H9 (cell line): ENCODE data around the gene TAS2R30. TPM values are rescaled to one million over a fixed set of nuclear protein-coding genes. Genes with fewer than 3 reads are reported as not detected.

ENCODE experiments used
- DNase-seq: peaks from one replicate; pipeline ENCODE4 v3.0.0-alpha.2; 2017
- H2AFZ ChIP-seq: one replicate; pipeline ENCODE4 v1.6.1; 2013; ENCODE audit warnings: mild to moderate bottlenecking, low read length, control low read depth, moderate library complexity
- H2AK5ac ChIP-seq: 2 replicates; pipeline ENCODE4 v1.6.1; 2013; ENCODE audit warnings: low read length, control low read depth, mixed read lengths; ENCODE audit not compliant: insufficient read length
- H2BK120ac ChIP-seq: one replicate; pipeline ENCODE4 v1.6.1; 2013; ENCODE audit warnings: low read depth, mild to moderate bottlenecking, low read length, control low read depth, inconsistent platforms; ENCODE audit not compliant: poor library complexity, severe bottlenecking
- H2BK12ac ChIP-seq: 2 replicates; pipeline ENCODE4 v1.6.1; 2013; ENCODE audit warnings: low read length, control low read depth, mixed read lengths, low read depth; ENCODE audit not compliant: insufficient read length
- H2BK15ac ChIP-seq: 2 replicates; pipeline ENCODE4 v1.6.1; 2013; ENCODE audit warnings: low read depth, low read length, control low read depth
- H2BK20ac ChIP-seq: one replicate; pipeline ENCODE4 v1.6.1; 2013; ENCODE audit warnings: low read depth, mild to moderate bottlenecking, low read length, control low read depth, inconsistent platforms; ENCODE audit not compliant: poor library complexity, severe bottlenecking
- H2BK5ac ChIP-seq: 2 replicates; pipeline ENCODE4 v1.6.1; 2013; ENCODE audit warnings: low read length, control low read depth, mixed read lengths; ENCODE audit not compliant: insufficient read length
- H3K14ac ChIP-seq: 2 replicates; pipeline ENCODE4 v1.6.1; 2013; ENCODE audit warnings: low read length, control low read depth; ENCODE audit not compliant: insufficient read depth
- H3K18ac ChIP-seq: 2 replicates; pipeline ENCODE4 v1.6.1; 2013; ENCODE audit warnings: low read depth, mild to moderate bottlenecking, mixed read lengths, low read length, control low read depth; ENCODE audit not compliant: insufficient read length
- H3K23ac ChIP-seq: 2 replicates; pipeline ENCODE4 v1.6.1; 2013; ENCODE audit warnings: low read length, control low read depth, mixed read lengths, low read depth; ENCODE audit not compliant: insufficient read length
- H3K23me2 ChIP-seq: 2 replicates; pipeline ENCODE4 v1.6.1; 2013; ENCODE audit warnings: low read depth, mild to moderate bottlenecking, mixed read lengths, low read length, control low read depth; ENCODE audit not compliant: insufficient read length, poor library complexity, severe bottlenecking
- H3K27ac ChIP-seq: 2 replicates; pipeline ENCODE4 v1.5.1; 2013; ENCODE audit warnings: low read length, control low read depth, mixed read lengths, low read depth; ENCODE audit not compliant: insufficient read length
- H3K27me3 ChIP-seq: 2 replicates; pipeline ENCODE4 v1.6.1; 2013; ENCODE audit warnings: low read length, control low read depth, inconsistent platforms; ENCODE audit not compliant: insufficient read depth
- H3K4ac ChIP-seq: 2 replicates; pipeline ENCODE4 v1.6.1; 2013; ENCODE audit warnings: low read depth, mild to moderate bottlenecking, control low read depth, inconsistent platforms, low read length, moderate library complexity
- H3K4me1 ChIP-seq: 2 replicates; pipeline ENCODE4 v1.6.1; 2013; ENCODE audit warnings: low read length, control low read depth, inconsistent platforms; ENCODE audit not compliant: insufficient read depth
- H3K4me2 ChIP-seq: 2 replicates; pipeline ENCODE4 v1.6.1; 2013; ENCODE audit warnings: low read length, control low read depth, mixed read lengths; ENCODE audit not compliant: insufficient read length, insufficient read depth
- H3K56ac ChIP-seq: 2 replicates; pipeline ENCODE4 v1.6.1; 2013; ENCODE audit warnings: low read depth, mild to moderate bottlenecking, mixed read lengths, low read length, control low read depth; ENCODE audit not compliant: insufficient read length
- H3K79me1 ChIP-seq: 2 replicates; pipeline ENCODE4 v1.6.1; 2013; ENCODE audit warnings: low read depth, mild to moderate bottlenecking, moderate library complexity, low read length, control low read depth, inconsistent platforms; ENCODE audit not compliant: insufficient read depth, poor library complexity, severe bottlenecking
- H3K79me2 ChIP-seq: 2 replicates; pipeline ENCODE4 v1.6.1; 2013; ENCODE audit warnings: low read length, control low read depth, inconsistent platforms; ENCODE audit not compliant: insufficient read depth
- H3K9ac ChIP-seq: 2 replicates; pipeline ENCODE4 v1.6.1; 2013; ENCODE audit warnings: low read length, control low read depth, mixed read lengths; ENCODE audit not compliant: insufficient read length; ENCODE audit errors: extremely low read depth
- H3K9me3 ChIP-seq: one replicate; pipeline ENCODE4 v1.6.1; 2013; ENCODE audit warnings: low read depth, low read length, inconsistent platforms; ENCODE audit not compliant: control insufficient read depth
- H3T11ph ChIP-seq: one replicate; pipeline ENCODE4 v1.6.1; 2013; ENCODE audit warnings: mild to moderate bottlenecking, low read length, control low read depth, inconsistent platforms
- H4K20me1 ChIP-seq: one replicate; pipeline ENCODE4 v1.6.1; 2013; ENCODE audit not compliant: control insufficient read depth, insufficient read length, insufficient read depth
- H4K5ac ChIP-seq: 2 replicates; pipeline ENCODE4 v1.6.1; 2013; ENCODE audit warnings: low read depth, mild to moderate bottlenecking, mixed read lengths, low read length, control low read depth; ENCODE audit not compliant: insufficient read length
- H4K8ac ChIP-seq: replicated peaks from 2 replicates; pipeline ENCODE4 v1.6.1; 2013; ENCODE audit warnings: low read length, control low read depth, mixed read lengths, low read depth; ENCODE audit not compliant: insufficient read length
- H4K91ac ChIP-seq: 2 replicates; pipeline ENCODE4 v1.6.1; 2013; ENCODE audit warnings: low read depth, mild to moderate bottlenecking, moderate library complexity, mixed read lengths, low read length, control low read depth; ENCODE audit not compliant: insufficient read length
- H3K27ac Mint-ChIP-seq, 3 experiments: 2 replicates in 2 of 3; 3 replicates in 1 of 3; pipeline ENCODE4 v1.8.0; 2020 to 2021; ENCODE audit warnings: mixed read lengths in 3 of 3, mild to moderate bottlenecking in 1 of 3, moderate library complexity in 1 of 3
- H3K27me3 Mint-ChIP-seq: 2 replicates; pipeline ENCODE4 v1.8.0; 2021; ENCODE audit warnings: low read depth, mild to moderate bottlenecking, moderate library complexity, mixed read lengths
- H3K36me3 Mint-ChIP-seq, 3 experiments: 2 replicates in 2 of 3; 3 replicates in 1 of 3; pipeline ENCODE4 v1.8.0; 2020 to 2021; ENCODE audit warnings: low read depth in 3 of 3, mixed read lengths in 3 of 3; ENCODE audit not compliant: insufficient read depth in 1 of 3
- H3K4me1 Mint-ChIP-seq, 2 experiments: 2 replicates each; pipeline ENCODE4 v1.8.0; 2020; ENCODE audit warnings: mixed read lengths in 2 of 2
- H3K4me3 Mint-ChIP-seq, 2 experiments: 2 replicates in 1 of 2; 3 replicates in 1 of 2; pipeline ENCODE4 v1.8.0; 2020 to 2021; ENCODE audit warnings: mild to moderate bottlenecking in 2 of 2, mixed read lengths in 2 of 2, moderate library complexity in 1 of 2
- H3K9me3 Mint-ChIP-seq, 2 experiments: 2 replicates in 1 of 2; 3 replicates in 1 of 2; pipeline ENCODE4 v1.8.0; 2020; ENCODE audit warnings: mild to moderate bottlenecking in 2 of 2, mixed read lengths in 2 of 2, moderate library complexity in 1 of 2
- WGBS: extraction: QIAGEN DNeasy Blood & Tissue Kit; methylation state at CpG from one replicate; pipeline ENCODE4 v1.1.7; 2013; ENCODE audit warnings: missing lambda C conversion rate, low lambda C conversion rate, mixed read lengths; ENCODE audit not compliant: insufficient read length; ENCODE audit errors: extremely low coverage; 5-methylcytosine and 5-hydroxymethylcytosine counted together
- total RNA-seq: library from RNA; stranded (reverse); gene quantifications from 2 replicates; pipeline ENCODE4 v1.2.1, GENCODE V29; 2021
- TF ChIP-seq, protein P1 (sequence below): fragments of 200-600 bp; sonication (generic); conservative IDR thresholded peaks from 3 replicates; pipeline ENCODE4 v1.8.0; 2021; ENCODE audit warnings: antibody characterized with exemption, mild to moderate bottlenecking

The TAS2R30 gene
- total RNA-seq, 1 experiment from 2014 or later, result 2.0 TPM

DNA sequence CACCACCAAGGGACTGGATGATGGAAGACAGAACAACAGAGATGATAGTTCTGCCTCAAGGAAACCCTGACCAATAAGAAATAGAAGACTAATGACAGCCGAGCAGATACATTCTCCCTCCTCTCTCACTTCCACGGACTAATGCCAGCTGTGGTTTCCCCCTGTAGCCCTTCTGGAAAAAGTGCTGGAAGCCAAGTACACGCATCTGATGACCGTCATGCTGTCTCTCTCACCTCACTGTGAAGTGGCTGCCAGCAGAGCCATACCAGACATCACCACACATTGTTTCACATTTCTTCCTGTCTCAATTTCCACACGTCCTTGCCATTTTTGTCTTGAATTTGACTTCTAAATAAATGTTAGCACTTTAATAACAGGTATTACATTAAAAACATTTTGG, 45.2 kb downstream of the TAS2R30 start:
- Histone ChIP-seq H4K91ac (no peak overlapping the region), H3K4me1 (no peaks in the 10 kb centered on the region), H3K23me2 (no peaks in the 10 kb centered on the region), H3K9me3 (no peaks in the 10 kb centered on the region), H2BK15ac (no peak overlapping the region), H3K4me2 (no peak overlapping the region), H3K18ac (no peak overlapping the region), H3T11ph (no peak overlapping the region), H3K9ac (no peak overlapping the region), H3K79me2 (no peaks in the 10 kb centered on the region), H2BK120ac (no peak overlapping the region), H4K8ac (no peak overlapping the region), H3K27ac (no peak overlapping the region), H3K14ac (no peak overlapping the region), H4K5ac (no peak overlapping the region), H2BK5ac (no peak overlapping the region), H4K20me1 (no peaks in the 10 kb centered on the region), H2AFZ (no peak overlapping the region), H3K27me3 (no peaks in the 10 kb centered on the region), H2AK5ac (no peak overlapping the region), H3K79me1 (no peaks in the 10 kb centered on the region), H2BK20ac (no peak overlapping the region), H3K23ac (no peak overlapping the region), H3K56ac (no peak overlapping the region), H2BK12ac (no peak overlapping the region), H3K4ac (no peak overlapping the region)
- DNase-seq, result no peak
- H3K9me3 Mint-ChIP-seq, result peaks cover under 1% of the 10 kb centered on the region in 2 experiments; a peak in 2 of 5 replicates
- no peak overlapping the region for H3K27ac Mint-ChIP-seq
- WGBS, result no CpG with 5 or more reads among the region's 5 CpGs
- no peak overlapping the region for H3K4me3 Mint-ChIP-seq
- H3K27me3 Mint-ChIP-seq, result no peaks in the 10 kb centered on the region
- peaks cover under 1 to 12% (median 1%) of the 10 kb centered on the region in 3 experiments; a peak in 5 of 7 replicates for H3K36me3 Mint-ChIP-seq
- H3K4me1 Mint-ChIP-seq, result no peaks in the 10 kb centered on the region
- TF ChIP-seq, protein P1, sequence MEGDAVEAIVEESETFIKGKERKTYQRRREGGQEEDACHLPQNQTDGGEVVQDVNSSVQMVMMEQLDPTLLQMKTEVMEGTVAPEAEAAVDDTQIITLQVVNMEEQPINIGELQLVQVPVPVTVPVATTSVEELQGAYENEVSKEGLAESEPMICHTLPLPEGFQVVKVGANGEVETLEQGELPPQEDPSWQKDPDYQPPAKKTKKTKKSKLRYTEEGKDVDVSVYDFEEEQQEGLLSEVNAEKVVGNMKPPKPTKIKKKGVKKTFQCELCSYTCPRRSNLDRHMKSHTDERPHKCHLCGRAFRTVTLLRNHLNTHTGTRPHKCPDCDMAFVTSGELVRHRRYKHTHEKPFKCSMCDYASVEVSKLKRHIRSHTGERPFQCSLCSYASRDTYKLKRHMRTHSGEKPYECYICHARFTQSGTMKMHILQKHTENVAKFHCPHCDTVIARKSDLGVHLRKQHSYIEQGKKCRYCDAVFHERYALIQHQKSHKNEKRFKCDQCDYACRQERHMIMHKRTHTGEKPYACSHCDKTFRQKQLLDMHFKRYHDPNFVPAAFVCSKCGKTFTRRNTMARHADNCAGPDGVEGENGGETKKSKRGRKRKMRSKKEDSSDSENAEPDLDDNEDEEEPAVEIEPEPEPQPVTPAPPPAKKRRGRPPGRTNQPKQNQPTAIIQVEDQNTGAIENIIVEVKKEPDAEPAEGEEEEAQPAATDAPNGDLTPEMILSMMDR, result no peak
